Glomerular visceral epithelial cell (primary cell): ENCODE data around the gene NAA30.

ENCODE experiments used
- DNase-seq: peaks from one replicate; pipeline ENCODE4 v3.0.0-alpha.2; 2016; ENCODE audit errors: extremely low spot score

Gene NAA30

DNA sequence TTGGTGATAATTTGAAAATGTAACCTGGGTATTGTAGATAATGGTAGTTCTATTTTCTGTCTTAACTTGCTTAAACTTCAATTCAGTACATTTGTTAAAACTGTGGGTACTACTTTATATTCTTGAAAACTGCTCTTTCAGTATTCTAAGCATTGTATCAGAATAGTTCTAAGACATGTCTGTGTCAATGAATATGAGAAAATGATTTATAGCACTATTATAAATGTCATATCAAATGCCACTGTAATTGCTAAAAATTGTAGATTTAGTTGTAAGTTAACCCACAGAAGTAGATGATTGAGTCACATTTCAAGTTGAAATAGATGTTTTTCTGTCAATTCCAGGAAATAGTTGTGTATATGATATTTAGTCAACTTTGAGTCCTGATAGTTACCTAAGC is 2.4 kb downstream of the NAA30 start:
- no peak for DNase-seq

DNA sequence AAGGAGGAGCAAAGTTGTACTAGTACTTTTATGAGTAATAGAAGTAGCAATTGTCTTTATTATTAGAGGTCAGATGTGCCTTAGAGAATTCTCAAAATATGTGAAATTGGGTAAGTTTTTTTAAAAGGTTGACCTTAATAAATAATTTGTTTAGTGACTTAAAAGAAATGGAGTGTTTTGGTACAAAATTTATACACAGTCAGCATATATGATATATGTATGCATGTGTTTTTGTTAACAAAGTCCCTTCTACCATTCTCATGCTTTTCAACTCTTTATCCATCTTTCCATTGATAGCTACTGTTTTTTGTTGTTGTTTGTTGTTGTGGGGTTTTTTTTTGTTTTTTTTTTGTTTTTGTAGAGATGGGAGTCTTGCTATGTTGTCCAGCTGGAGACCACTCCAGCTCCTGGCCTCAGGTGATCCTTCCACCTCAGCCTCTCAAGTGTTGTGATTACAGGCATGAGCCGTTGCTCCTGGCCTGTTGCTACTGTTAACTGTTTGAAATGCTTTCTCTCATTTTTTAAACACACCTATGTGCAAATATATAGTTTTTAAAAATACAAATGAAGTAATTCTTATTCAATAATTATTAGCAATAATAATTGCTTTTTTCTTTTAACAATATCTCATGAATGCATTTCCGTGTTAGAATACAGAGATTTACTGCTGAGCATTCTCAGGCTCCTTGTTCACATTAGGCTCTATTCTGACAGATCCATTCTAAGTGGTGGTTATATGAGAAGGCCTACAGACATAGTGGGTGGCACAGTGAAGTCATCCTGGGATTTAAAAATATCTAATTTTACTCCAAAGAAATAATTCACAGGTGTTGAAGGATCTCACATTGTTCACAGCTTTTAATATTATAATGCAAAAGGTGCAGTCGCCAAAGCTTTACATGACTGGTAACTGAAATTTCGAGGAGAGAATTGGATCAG is 10.4 kb downstream of the NAA30 start:
- DNase-seq = no peak

DNA sequence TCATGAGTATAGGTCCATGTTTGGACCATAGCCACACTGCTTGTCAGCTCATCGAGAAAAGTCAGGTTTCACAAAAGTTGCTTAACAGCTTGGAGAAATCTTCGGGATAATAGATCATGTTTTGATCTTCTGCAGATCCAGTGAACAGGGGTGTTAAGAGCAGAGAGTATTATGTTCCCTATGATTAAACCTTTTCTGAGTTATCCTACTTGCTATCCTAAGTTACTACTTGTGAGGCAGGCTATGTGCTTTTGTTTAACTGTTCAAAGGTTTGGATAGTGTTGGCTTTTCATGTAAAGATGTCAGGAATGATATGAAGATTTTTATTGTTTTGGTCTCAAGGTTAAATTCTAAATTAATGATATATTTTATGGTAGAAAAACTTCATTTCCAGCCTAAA is 11.1 kb downstream of the NAA30 start:
- no peak for DNase-seq

DNA sequence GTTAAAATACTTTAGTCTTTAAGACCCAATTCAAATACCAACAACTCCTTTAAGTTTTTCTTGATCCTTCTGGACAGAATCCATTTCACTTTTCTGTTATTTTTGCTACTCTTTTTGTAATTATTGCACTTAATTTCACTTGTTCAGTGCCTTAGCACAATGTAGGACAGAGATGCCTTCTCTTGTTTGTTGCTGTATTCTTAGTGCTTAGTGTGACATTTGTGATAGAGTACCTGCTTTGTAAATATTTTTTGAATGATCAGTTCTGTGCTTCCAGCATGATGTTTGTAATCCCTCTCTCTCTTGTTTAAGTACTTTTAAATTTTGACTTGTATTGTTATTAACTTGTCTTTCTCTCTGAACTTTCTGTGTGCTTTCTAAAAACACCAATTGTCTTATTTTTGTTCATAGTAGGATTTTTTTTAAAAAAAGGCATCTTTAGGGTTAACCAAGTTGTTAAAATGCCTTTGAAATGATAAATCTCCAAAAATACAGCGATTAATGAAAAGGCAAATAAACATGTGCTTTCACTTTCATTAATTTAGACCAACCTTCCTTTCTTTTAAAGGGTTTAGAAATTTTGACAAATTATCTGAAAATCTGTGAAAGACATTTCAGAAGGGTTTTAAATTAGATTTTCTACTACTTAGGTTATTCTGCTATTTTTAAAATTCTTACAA is 11.9 kb downstream of the NAA30 start:
- DNase-seq = no peak

DNA sequence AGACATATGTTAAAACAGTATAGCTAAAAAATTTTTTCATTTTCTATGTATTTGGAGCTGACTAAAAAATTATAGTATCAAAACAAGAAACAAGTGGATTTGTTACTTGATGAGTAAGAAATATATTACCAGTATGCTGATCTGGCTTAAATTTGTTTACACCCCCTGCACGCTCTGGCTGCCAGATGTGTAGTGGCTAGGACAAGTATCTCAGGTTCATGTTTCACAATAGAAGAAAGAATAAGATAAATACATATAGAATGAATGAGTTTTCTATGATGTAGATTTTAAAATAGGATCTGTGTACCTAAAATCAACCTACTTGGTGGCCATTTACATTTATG is 13.1 kb downstream of the NAA30 start:
- DNase-seq = no peak

DNA sequence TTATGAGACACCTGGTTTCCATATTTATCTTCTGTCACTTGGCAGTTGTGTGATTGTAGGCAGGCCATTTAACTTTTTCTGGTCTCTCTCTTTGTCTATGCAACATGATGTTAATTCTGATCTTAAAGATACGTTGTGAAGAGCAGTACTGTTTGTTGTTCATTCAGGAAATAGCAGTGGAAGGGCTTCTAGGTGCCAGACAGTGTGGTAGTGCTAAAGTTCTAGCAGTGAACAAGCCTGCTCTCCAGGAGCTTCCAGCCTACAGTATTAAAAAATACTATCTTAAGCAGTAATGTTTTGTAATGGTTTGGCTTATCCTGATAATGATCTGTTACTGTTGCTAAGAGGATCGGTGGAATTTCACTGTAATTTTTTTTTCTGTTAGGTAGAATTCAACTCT is 15.2 kb downstream of the NAA30 start:
- no peak for DNase-seq

DNA sequence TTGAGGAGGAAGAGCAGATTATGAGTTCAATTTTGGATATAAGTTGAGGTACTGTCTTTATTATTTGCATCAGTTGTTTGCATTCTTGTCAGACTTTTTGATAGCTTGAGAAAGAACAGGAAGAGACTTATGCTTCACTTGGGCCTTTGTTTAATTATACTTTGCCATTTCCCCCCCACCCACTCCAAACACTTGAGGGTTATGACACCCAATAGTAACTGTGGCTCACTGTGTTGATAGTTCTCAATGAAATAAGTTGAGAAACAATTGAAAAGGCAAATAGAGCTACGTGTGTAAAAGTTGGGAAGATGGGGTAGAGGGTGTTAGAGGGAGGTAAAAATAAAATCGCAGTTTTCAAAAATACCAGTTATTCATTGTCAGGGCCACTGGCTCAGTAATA is 17.7 kb downstream of the NAA30 start:
- no peak for DNase-seq

DNA sequence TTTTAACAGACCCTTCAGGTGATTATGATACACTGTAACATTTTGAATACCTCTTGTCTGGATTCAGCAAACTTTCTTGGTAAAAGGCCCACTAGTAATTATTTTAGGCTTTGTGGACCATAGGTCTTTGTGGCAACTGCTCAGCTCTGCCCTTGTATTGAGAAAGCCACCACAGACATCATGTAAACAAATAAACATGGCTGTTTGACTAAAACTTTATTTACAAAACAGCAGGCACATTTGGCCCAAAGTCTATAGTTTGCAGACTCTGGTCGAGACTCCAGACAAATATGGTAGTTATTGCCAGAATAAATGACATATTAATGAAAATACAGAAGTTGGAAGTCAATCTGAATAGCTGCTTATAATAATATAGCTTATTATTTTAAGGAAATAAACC is 18.2 kb downstream of the NAA30 start:
- DNase-seq = no peak

DNA sequence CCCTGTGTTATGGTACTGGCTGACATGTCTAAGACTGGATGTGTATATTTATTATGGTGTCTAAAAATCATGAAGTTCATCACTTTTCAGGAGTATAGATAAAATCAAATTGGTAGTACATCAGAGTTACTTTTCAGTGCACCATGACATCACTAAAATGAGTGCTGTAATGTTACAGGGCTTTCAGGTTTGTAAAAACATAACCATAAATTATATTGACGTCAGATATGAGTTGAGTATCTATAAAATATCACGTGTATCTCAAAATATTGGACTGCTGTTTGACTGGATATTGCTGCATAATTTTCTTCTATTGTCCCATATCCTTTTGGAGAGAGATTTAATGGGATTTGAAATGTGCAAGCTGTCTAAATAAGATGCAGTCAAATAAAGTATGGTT is 22.0 kb downstream of the NAA30 start:
- no peak for DNase-seq

DNA sequence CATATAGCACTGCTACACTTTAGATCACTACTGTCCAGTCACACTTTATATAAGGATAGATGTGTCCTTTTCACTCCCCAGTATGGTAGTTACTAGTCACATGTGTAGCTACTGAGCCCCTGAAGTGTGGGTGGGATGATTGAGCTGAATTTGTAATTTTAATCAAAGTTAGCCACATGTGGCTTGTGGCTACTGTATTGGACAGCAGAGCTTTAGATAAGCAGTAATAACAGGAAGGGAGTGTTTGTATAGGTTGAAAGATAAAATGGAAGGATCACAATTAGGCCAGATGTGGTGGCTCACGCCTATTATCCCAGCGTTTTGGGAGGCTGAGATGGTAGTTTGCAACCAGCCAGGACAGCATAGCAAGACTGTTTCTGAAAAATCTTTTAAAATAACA is 23.5 kb downstream of the NAA30 start:
- DNase-seq = no peak

DNA sequence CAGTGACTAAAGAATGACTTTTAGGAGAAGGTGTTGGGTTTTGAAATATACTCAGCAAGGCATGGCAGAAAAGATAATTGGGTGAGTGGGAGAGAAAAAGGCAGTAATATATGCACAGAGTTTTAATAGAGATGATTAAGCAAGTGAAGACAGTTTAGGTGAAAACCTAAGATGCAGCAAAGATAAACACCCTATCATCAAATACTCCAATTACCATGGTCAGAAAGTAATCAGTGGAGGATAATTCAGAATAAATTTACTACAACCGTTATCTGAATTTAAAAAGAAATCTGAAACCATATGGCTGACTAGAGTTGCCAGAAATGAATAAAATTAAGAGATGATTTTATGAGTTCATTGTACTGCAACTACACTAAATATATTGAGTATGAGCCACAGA is 26.8 kb downstream of the NAA30 start:
- DNase-seq = no peak

DNA sequence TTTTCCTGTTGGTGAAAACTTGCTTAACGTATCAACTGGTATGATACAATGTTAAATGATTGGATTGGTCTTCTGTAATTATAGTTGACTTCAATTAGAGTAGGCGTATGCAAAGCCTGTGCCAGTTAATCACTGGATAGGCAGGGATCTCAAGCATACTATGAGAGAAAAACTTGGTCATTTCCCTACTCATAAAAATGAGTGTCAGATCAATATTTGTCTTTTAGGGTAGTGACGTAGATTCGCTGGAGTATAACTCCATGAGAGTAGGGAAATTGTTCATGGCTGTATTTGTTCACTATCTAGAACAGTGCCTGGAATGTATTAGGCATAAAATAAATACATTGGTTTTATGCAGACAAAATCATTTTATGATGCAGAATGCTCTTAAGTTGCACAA is 28.6 kb downstream of the NAA30 start:
- no peak for DNase-seq

DNA sequence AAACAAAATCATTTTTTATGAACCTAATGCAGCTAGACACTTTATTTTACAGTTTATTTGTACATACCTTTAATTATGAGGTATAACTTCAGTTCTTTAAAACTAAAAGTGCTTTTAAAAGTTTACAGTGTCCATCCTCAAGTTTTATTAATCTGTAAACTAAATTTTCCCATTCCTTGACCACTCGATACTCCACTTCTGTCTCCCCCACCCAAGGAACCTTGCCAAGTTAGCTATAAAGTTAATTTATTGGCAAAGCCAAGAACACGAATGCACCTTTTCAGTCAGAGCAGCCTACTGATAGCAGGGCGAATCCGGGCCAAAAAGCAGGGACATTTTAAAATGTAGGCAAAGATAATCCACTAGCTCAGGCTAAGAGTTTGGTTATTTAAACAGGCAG is 29.6 kb downstream of the NAA30 start:
- DNase-seq = no peak

DNA sequence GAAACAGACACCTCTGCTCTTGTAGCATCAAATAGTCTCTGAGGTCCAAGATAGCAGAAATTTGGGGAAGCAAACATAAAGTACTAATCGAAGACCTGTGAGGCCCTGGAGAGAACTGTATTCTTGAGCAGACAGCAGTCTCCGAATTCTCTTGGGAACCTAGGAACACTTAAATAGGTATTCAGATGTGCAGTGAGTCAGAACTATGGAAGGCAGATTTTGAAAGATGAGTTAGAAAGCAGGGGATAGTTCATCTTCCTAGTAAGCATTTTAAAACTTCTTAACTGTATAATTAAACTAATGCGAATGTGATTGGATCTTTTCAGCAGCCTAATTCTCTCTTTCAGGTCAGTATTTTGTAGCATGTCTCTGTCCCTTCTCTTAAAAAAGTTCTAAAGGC is 30.6 kb downstream of the NAA30 start:
- DNase-seq = no peak

DNA sequence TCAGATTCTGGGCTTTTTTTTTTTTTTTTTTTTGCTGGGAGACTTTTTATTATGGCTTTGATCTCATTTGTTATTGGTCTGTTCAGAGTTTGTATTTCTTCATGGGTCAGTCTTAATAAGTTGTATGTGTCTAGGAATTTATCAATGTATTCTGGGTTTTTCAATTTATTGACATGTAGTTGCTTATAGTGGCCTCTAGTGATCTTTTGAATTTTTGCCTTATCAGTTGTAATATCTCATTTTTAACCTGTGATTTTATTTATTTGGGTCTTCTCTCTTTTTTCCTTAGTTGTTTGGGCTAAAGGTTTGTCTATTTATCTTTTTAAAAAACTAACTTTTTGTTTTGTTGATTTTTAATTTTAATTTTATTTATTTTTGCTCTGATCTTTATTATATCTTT is 45.5 kb downstream of the NAA30 start:
- DNase-seq = no peak

DNA sequence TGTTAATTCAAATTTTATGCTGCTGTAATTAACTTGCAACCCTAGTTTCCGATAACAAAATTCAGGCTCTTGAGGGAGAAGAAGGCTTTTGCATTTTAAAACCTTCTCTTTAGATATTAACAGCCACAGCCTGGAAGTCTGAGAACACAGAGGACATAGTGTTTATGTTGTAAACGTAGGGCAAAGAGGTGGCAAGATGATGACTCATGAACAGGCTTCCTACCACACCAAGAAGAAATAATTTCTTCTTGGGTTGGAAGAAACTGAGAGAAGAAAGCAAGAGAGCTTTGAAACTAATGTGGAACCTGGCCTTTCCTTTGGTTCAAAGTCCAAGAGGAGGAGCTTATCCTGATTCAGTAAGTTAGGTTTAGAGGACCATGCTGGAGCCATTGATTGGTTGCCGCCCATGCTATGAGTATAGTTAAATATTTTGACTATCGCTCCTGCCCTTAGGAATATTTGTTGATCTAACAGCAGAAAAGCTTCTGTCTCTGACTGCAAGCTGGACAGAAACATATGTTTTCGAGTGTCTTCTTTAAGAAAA is 71.5 kb downstream of the NAA30 start:
- peak; percentile 25 for DNase-seq

DNA sequence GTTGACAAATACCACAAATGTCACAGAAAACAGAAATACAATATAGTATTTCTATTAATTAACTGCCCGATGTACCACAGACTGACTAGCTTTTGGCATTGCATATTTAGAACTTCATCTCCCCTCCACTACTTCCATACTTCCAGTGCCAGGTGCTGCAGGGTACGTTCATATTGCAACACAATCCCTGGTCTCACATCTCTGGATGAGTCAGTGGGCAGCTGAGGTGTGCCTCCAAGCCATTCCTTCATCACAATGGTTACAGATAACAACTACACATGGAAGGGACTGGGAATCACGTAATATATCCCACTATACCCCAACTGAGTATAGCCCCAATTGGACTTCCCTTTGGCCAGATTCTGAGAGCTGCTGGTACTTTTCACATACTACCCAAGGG is 72.2 kb downstream of the NAA30 start:
- peak; percentile 21 for DNase-seq

DNA sequence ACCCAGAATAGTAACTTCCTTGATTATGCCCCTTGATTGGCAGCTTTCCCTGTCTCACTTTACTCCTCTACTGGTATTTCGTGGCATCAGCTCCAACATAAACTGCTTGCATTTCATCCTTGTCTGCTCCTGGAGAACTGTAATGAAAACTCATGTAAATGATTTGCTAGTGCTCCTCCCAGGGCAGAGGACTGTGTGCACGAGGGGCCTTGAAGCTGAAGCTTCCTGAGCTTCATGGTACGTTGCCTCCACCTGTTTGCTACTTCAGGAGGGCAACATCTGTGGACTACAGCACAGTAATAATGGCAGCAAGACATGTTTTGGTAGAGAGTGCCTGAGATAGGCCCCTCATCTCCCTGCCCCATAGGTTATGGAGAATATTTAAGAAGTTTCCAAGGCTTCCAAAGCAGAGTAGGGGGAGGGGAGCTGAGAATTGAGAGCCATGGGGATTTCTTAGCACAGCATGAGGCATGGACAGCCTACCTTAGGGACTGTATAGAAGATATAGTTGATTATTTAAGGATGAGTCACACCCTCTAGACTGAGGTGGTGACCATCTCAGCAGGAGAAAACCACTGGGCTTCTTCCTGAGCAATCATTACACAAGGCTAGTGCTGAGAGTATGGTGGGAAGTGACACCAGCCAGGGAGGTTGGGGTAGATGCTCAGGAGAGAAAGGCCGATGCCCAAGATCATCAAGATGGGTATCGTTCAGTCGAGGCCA is 73.8 kb downstream of the NAA30 start:
- DNase-seq = peak; percentile 75
